ENCODE results near the gene GZMM. TPM values are rescaled to one million over a fixed set of nuclear protein-coding genes. Genes with fewer than 3 reads are reported as not detected.

Gene GZMM
- total RNA-seq, 2 donors from 2014 or later, result 0.54 TPM; not detected in 1

GRCh38 chr19:593055-593454, 49.2 kb downstream of the GZMM start:
- DNase-seq (ENCODE audit: low spot score), result no peak
- ATAC-seq (ENCODE audit: insufficient number of reproducible peaks, low FRiP score, low read depth), result no peak
- H3K36me3 ChIP-seq, result no peaks in the 10 kb centered on the region
- H3K27ac ChIP-seq, result no peak overlapping the region
- H3K27me3 ChIP-seq (replicated peaks; ENCODE audit: insufficient read depth), result peaks cover 20% of the 10 kb centered on the region
- TF ChIP-seq, protein P1, sequence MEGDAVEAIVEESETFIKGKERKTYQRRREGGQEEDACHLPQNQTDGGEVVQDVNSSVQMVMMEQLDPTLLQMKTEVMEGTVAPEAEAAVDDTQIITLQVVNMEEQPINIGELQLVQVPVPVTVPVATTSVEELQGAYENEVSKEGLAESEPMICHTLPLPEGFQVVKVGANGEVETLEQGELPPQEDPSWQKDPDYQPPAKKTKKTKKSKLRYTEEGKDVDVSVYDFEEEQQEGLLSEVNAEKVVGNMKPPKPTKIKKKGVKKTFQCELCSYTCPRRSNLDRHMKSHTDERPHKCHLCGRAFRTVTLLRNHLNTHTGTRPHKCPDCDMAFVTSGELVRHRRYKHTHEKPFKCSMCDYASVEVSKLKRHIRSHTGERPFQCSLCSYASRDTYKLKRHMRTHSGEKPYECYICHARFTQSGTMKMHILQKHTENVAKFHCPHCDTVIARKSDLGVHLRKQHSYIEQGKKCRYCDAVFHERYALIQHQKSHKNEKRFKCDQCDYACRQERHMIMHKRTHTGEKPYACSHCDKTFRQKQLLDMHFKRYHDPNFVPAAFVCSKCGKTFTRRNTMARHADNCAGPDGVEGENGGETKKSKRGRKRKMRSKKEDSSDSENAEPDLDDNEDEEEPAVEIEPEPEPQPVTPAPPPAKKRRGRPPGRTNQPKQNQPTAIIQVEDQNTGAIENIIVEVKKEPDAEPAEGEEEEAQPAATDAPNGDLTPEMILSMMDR (IDR thresholded peaks at IDR 0.05), result no peak
- no peaks in the 10 kb centered on the region for H3K9me3 ChIP-seq
- H3K4me1 ChIP-seq (ENCODE audit: control insufficient read depth in 1 of 2, low read depth in 2 of 2), result peaks cover 3 to 4% of the 10 kb centered on the region in 2 donors
- no peak overlapping the region for H3K4me3 ChIP-seq

DNA sequence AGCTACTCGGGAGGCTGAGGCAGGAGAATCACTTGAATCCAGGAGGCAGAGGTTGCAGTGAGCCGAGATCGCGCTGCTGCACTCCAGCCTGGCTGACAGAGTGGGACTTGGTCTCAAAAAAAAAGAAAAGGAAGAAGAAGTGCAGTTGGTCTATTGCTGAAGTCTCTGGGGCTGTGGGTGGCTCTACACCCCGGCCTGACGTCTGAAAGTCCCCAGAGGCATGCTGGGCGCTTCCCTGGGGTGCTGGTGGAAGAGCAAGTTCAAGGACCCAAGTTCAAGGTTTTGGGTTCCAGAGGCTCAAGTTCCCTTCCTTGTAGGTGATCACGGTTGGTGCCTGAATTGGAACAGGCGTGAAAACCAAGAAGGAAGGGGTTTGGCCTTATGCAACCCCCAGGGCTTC, 49.7 kb downstream of the GZMM start:
- Histone ChIP-seq H3K4me1 (ENCODE audit: control insufficient read depth in 1 of 2, low read depth in 2 of 2) (peaks cover 3 to 4% of the 10 kb centered on the region in 2 donors), H3K4me3 (no peak overlapping the region), H3K27ac (no peak overlapping the region), H3K36me3 (no peaks in the 10 kb centered on the region), H3K9me3 (no peaks in the 10 kb centered on the region), H3K27me3 (replicated peaks; ENCODE audit: insufficient read depth) (peaks cover 20% of the 10 kb centered on the region)
- no peak for ATAC-seq (ENCODE audit: insufficient number of reproducible peaks, low FRiP score, low read depth)
- no peak for DNase-seq (ENCODE audit: low spot score)
- TF ChIP-seq, protein P1 (IDR thresholded peaks at IDR 0.05), result no peak

GRCh38 chr19:594265-594870, 50.5 kb downstream of the GZMM start:
- Histone ChIP-seq H3K27ac (no peak overlapping the region), H3K4me1 (ENCODE audit: control insufficient read depth in 1 of 2, low read depth in 2 of 2) (peaks cover 1 to 3% of the 10 kb centered on the region in 2 donors), H3K36me3 (no peaks in the 10 kb centered on the region), H3K27me3 (replicated peaks; ENCODE audit: insufficient read depth) (peaks cover 15% of the 10 kb centered on the region), H3K9me3 (no peaks in the 10 kb centered on the region), H3K4me3 (no peak overlapping the region)
- TF ChIP-seq, protein P1 (IDR thresholded peaks at IDR 0.05), result no peak
- no peak for DNase-seq (ENCODE audit: low spot score)
- no peak for ATAC-seq (ENCODE audit: insufficient number of reproducible peaks, low FRiP score, low read depth)

GRCh38 chr19:595326-596262, 51.7 kb downstream of the GZMM start:
- Histone ChIP-seq H3K36me3 (no peaks in the 10 kb centered on the region), H3K27ac (no peak overlapping the region), H3K4me1 (ENCODE audit: control insufficient read depth in 1 of 2, low read depth in 2 of 2) (peaks cover 0 to under 1% of the 10 kb centered on the region in 2 donors), H3K27me3 (replicated peaks; ENCODE audit: insufficient read depth) (peaks cover 14% of the 10 kb centered on the region), H3K9me3 (no peaks in the 10 kb centered on the region), H3K4me3 (no peak overlapping the region)
- DNase-seq (ENCODE audit: low spot score) (no peak), ATAC-seq (ENCODE audit: insufficient number of reproducible peaks, low FRiP score, low read depth) (no peak)
- TF ChIP-seq, protein P1 (IDR thresholded peaks at IDR 0.05), result no peak

DNA sequence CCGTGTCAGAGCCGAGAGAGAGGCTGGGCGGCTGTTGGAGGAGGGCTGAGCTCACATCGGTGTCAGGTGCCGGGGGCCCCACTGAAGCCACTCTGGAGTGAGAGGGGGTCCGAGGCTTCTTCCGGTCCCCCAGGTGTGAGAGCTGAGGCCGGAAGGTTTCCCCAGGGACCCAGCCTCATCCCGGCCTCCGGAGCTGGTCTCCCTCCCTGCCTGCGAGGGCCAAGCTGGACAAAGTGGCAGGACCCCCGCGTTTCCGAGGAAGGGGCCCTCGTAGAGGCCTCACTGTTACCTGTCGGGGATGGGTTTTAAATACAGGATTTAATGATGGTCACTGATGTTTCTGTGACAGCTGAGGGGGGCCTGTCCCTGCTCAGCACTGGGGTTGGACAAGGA, 52.4 kb downstream of the GZMM start:
- ATAC-seq (ENCODE audit: insufficient number of reproducible peaks, low FRiP score, low read depth) (no peak), DNase-seq (ENCODE audit: low spot score) (no peak)
- Histone ChIP-seq H3K27ac (no peak overlapping the region), H3K36me3 (no peaks in the 10 kb centered on the region), H3K9me3 (no peaks in the 10 kb centered on the region), H3K27me3 (replicated peaks; ENCODE audit: insufficient read depth) (peaks cover 7% of the 10 kb centered on the region), H3K4me3 (no peak overlapping the region), H3K4me1 (ENCODE audit: control insufficient read depth in 1 of 2, low read depth in 2 of 2) (no peaks in the 10 kb centered on the region)
- TF ChIP-seq, protein P1 (IDR thresholded peaks at IDR 0.05), result no peak
